CD8-positive, alpha-beta memory T cell (primary cell): ENCODE measurements around the gene PHACTR3. TPM values are rescaled to one million over a fixed set of nuclear protein-coding genes. Genes with fewer than 3 reads are reported as not detected.

Experiments
- CTCF ChIA-PET: fragments of 350-600 bp; sonication (Branson Sonifier 250); formaldehyde crosslinking; loops from one replicate; lab custom pipeline; 2021; ENCODE audit warnings: antibody characterized with exemption; lab: Charles Lee
- POLR2A ChIA-PET: fragments of 350-600 bp; sonication (Branson Sonifier 250); formaldehyde crosslinking; loops from one replicate; lab custom pipeline; 2021; ENCODE audit warnings: antibody characterized with exemption; lab: Charles Lee
- DNase-seq, 5 donors: peaks; one replicate each; pipeline versions ENCODE4 v3.0.0 to v3.0.0-alpha.2; 2020 to 2022; ENCODE audit warnings: mixed read lengths in 1 of 5
- H3K27ac ChIP-seq: one replicate; pipeline ENCODE4 v1.7.0; 2013; ENCODE audit warnings: low read depth, mild to moderate bottlenecking, low read length, moderate library complexity
- H3K27me3 ChIP-seq: 2 replicates; pipeline ENCODE4 v1.7.0; 2013; ENCODE audit warnings: low read length, mild to moderate bottlenecking; ENCODE audit not compliant: insufficient read depth, poor library complexity, severe bottlenecking
- H3K36me3 ChIP-seq: 2 replicates; pipeline ENCODE4 v1.7.0; 2013; ENCODE audit warnings: mild to moderate bottlenecking, low read length, moderate library complexity; ENCODE audit not compliant: insufficient read depth
- H3K4me1 ChIP-seq: 2 replicates; pipeline ENCODE4 v1.7.0; 2013; ENCODE audit warnings: mild to moderate bottlenecking, low read length, moderate library complexity; ENCODE audit not compliant: insufficient read depth
- H3K4me3 ChIP-seq: 2 replicates; pipeline ENCODE4 v1.7.0; 2013; ENCODE audit warnings: mild to moderate bottlenecking, low read length
- H3K9me3 ChIP-seq: 2 replicates; pipeline ENCODE4 v1.7.0; 2013; ENCODE audit warnings: mild to moderate bottlenecking, low read length
- H3K27ac Mint-ChIP-seq, 8 donors: one replicate each; pipeline ENCODE4 v1.8.0; 2020 to 2021; ENCODE audit warnings: mixed read lengths in 8 of 8, mild to moderate bottlenecking in 6 of 8, inconsistent platforms in 3 of 8, moderate library complexity in 3 of 8
- H3K27me3 Mint-ChIP-seq, 2 donors: one replicate each; pipeline ENCODE4 v1.8.0; 2020 to 2021; ENCODE audit warnings: mixed read lengths in 2 of 2, mild to moderate bottlenecking in 1 of 2, moderate library complexity in 1 of 2
- H3K36me3 Mint-ChIP-seq, 3 donors: one replicate each; pipeline ENCODE4 v1.8.0; 2020 to 2021; ENCODE audit warnings: mixed read lengths in 3 of 3, inconsistent platforms in 1 of 3, mild to moderate bottlenecking in 1 of 3
- H3K4me1 Mint-ChIP-seq, 3 donors: one replicate each; pipeline ENCODE4 v1.8.0; 2020 to 2021; ENCODE audit warnings: mixed read lengths in 3 of 3, inconsistent platforms in 1 of 3, mild to moderate bottlenecking in 1 of 3
- H3K4me3 Mint-ChIP-seq, 7 donors: one replicate each; pipeline ENCODE4 v1.8.0; 2020 to 2021; ENCODE audit warnings: mixed read lengths in 7 of 7, mild to moderate bottlenecking in 6 of 7, moderate library complexity in 4 of 7, inconsistent platforms in 2 of 7
- H3K9me3 Mint-ChIP-seq, 5 donors: one replicate each; pipeline ENCODE4 v1.8.0; 2020 to 2022; ENCODE audit warnings: mixed read lengths in 5 of 5, mild to moderate bottlenecking in 3 of 5, moderate library complexity in 2 of 5, inconsistent platforms in 1 of 5
- polyA plus RNA-seq: library from polyadenylated mRNA; unstranded; fragments of 300-500 nt; fragmentation: Illumina TruSeq; gene quantifications from one replicate; pipeline ENCODE4 v1.2.3, GENCODE V29; 2021
- total RNA-seq, 2 experiments: library from RNA; stranded (reverse); gene quantifications; one replicate each; pipeline ENCODE4 v1.2.3, GENCODE V29; 2021

Gene PHACTR3
- total and polyA plus RNA-seq, 3 experiments from 2014 or later: not detected

GRCh38 chr20:59857966-59858365 lies 253.6 kb downstream of the PHACTR3 start:
- H3K36me3 Mint-ChIP-seq: peaks cover 4 to 35% (median 6%) of the 10 kb centered on the region in 3 donors
- no peak overlapping the region for H3K4me3 Mint-ChIP-seq
- no peaks in the 10 kb centered on the region for H3K27me3 ChIP-seq
- no peaks in the 10 kb centered on the region for H3K4me1 ChIP-seq
- peaks cover 0 to 10% (median 3%) of the 10 kb centered on the region in 5 donors for H3K9me3 Mint-ChIP-seq
- no peak overlapping the region for H3K4me3 ChIP-seq
- no peaks in the 10 kb centered on the region for H3K9me3 ChIP-seq
- no peaks in the 10 kb centered on the region for H3K36me3 ChIP-seq
- CTCF ChIA-PET: no interaction called here
- POLR2A ChIA-PET: interaction anchor here (0.5 kb wide), 1 partner anchor 82 kb away, joined by 3 read pairs; the partner anchor contains the start of genes FAM217B and PPP1R3D
- no peaks in the 10 kb centered on the region for H3K27me3 Mint-ChIP-seq
- H3K4me1 Mint-ChIP-seq: no peaks in the 10 kb centered on the region
- no peak for DNase-seq
- H3K27ac ChIP-seq: no peak overlapping the region
- H3K27ac Mint-ChIP-seq: no peak overlapping the region

- no peaks in the 10 kb centered on the region for H3K9me3 ChIP-seq
- H3K4me3 ChIP-seq: no peak overlapping the region
- no peaks in the 10 kb centered on the region for H3K4me1 ChIP-seq
- no peaks in the 10 kb centered on the region for H3K4me1 Mint-ChIP-seq
- no peak overlapping the region for H3K27ac Mint-ChIP-seq
- H3K27ac ChIP-seq: no peak overlapping the region
- POLR2A ChIA-PET: interaction anchor here (0.5 kb wide), 1 partner anchor 82 kb away, joined by 3 read pairs; the partner anchor contains the start of genes FAM217B and PPP1R3D
- peaks cover 4 to 35% (median 7%) of the 10 kb centered on the region in 3 donors for H3K36me3 Mint-ChIP-seq
- peaks cover 0 to 10% (median 3%) of the 10 kb centered on the region in 5 donors for H3K9me3 Mint-ChIP-seq
- H3K36me3 ChIP-seq: no peaks in the 10 kb centered on the region
- CTCF ChIA-PET: no interaction called here
- no peaks in the 10 kb centered on the region for H3K27me3 Mint-ChIP-seq
- no peak for DNase-seq
- H3K27me3 ChIP-seq: no peaks in the 10 kb centered on the region
- H3K4me3 Mint-ChIP-seq: no peak overlapping the region
Measured at GRCh38 chr20:59858425-59858824, 254.1 kb downstream of the PHACTR3 start.

GRCh38 chr20:59861401-59861800 lies 257.1 kb downstream of the PHACTR3 start:
- Histone ChIP-seq H3K36me3 (no peaks in the 10 kb centered on the region), H3K27ac (no peak overlapping the region), H3K9me3 (no peaks in the 10 kb centered on the region), H3K4me1 (no peaks in the 10 kb centered on the region), H3K27me3 (no peaks in the 10 kb centered on the region), H3K4me3 (no peak overlapping the region)
- DNase-seq: no peak
- Mint-ChIP-seq H3K36me3 (peaks cover 5 to 32% (median 13%) of the 10 kb centered on the region in 3 donors), H3K27me3 (no peaks in the 10 kb centered on the region), H3K9me3 (peaks cover 0 to 5% (median 0%) of the 10 kb centered on the region in 5 donors), H3K4me1 (no peaks in the 10 kb centered on the region), H3K4me3 (no peak overlapping the region), H3K27ac (no peak overlapping the region)
- CTCF ChIA-PET: no interaction called here
- POLR2A ChIA-PET: no interaction called here

- no peaks in the 10 kb centered on the region for H3K27me3 Mint-ChIP-seq
- no peak overlapping the region for H3K27ac Mint-ChIP-seq
- H3K4me1 Mint-ChIP-seq: no peaks in the 10 kb centered on the region
- Histone ChIP-seq H3K27me3 (no peaks in the 10 kb centered on the region), H3K9me3 (no peaks in the 10 kb centered on the region), H3K4me3 (no peak overlapping the region), H3K27ac (no peak overlapping the region), H3K4me1 (no peaks in the 10 kb centered on the region), H3K36me3 (no peaks in the 10 kb centered on the region)
- CTCF ChIA-PET: no interaction called here
- POLR2A ChIA-PET: no interaction called here
- peaks cover 7 to 25% (median 13%) of the 10 kb centered on the region in 3 donors for H3K36me3 Mint-ChIP-seq
- DNase-seq: no peak
- H3K9me3 Mint-ChIP-seq: peaks cover 0 to 2% (median 0%) of the 10 kb centered on the region in 5 donors
- H3K4me3 Mint-ChIP-seq: no peak overlapping the region
Measured at GRCh38 chr20:59863058-59863457, 258.7 kb downstream of the PHACTR3 start.

GRCh38 chr20:59864726-59865125 lies 260.4 kb downstream of the PHACTR3 start:
- Histone ChIP-seq H3K27ac (no peak overlapping the region), H3K9me3 (no peaks in the 10 kb centered on the region), H3K36me3 (no peaks in the 10 kb centered on the region), H3K4me3 (no peak overlapping the region), H3K4me1 (no peaks in the 10 kb centered on the region), H3K27me3 (no peaks in the 10 kb centered on the region)
- peaks cover 7 to 20% (median 13%) of the 10 kb centered on the region in 3 donors for H3K36me3 Mint-ChIP-seq
- no peak overlapping the region for H3K27ac Mint-ChIP-seq
- no peaks in the 10 kb centered on the region for H3K4me1 Mint-ChIP-seq
- CTCF ChIA-PET: no interaction called here
- no peak for DNase-seq
- H3K27me3 Mint-ChIP-seq: no peaks in the 10 kb centered on the region
- no peak overlapping the region for H3K4me3 Mint-ChIP-seq
- no peaks in the 10 kb centered on the region for H3K9me3 Mint-ChIP-seq
- POLR2A ChIA-PET: no interaction called here

GRCh38 chr20:59866338-59866737 lies 262.0 kb downstream of the PHACTR3 start:
- DNase-seq: no peak
- Mint-ChIP-seq H3K27me3 (no peaks in the 10 kb centered on the region), H3K36me3 (peaks cover 6 to 14% (median 11%) of the 10 kb centered on the region in 3 donors), H3K27ac (no peak overlapping the region), H3K4me1 (no peaks in the 10 kb centered on the region), H3K9me3 (no peaks in the 10 kb centered on the region), H3K4me3 (no peak overlapping the region)
- Histone ChIP-seq H3K27me3 (no peaks in the 10 kb centered on the region), H3K27ac (no peak overlapping the region), H3K4me3 (no peak overlapping the region), H3K9me3 (no peaks in the 10 kb centered on the region), H3K36me3 (no peaks in the 10 kb centered on the region), H3K4me1 (no peaks in the 10 kb centered on the region)
- ChIA-PET POLR2A (no interaction called here), CTCF (no interaction called here)

GRCh38 chr20:59871096-59871495 lies 266.8 kb downstream of the PHACTR3 start:
- no peaks in the 10 kb centered on the region for H3K36me3 ChIP-seq

GRCh38 chr20:59873409-59873808 lies 269.1 kb downstream of the PHACTR3 start:
- no peak overlapping the region for H3K4me3 Mint-ChIP-seq
- no peaks in the 10 kb centered on the region for H3K4me1 Mint-ChIP-seq
- H3K9me3 Mint-ChIP-seq: no peaks in the 10 kb centered on the region
- Histone ChIP-seq H3K27me3 (no peaks in the 10 kb centered on the region), H3K27ac (no peak overlapping the region), H3K36me3 (no peaks in the 10 kb centered on the region), H3K4me1 (no peaks in the 10 kb centered on the region), H3K4me3 (no peak overlapping the region), H3K9me3 (no peaks in the 10 kb centered on the region)
- DNase-seq: no peak
- no peaks in the 10 kb centered on the region for H3K27me3 Mint-ChIP-seq
- CTCF ChIA-PET: no interaction called here
- POLR2A ChIA-PET: no interaction called here
- H3K27ac Mint-ChIP-seq: peak overlapping the region in 1 of 8 donors; percentile 42
- peaks cover 0 to 16% (median 9%) of the 10 kb centered on the region in 3 donors for H3K36me3 Mint-ChIP-seq

More at GRCh38 chr20:59871096-59871495, 266.8 kb downstream of the PHACTR3 start:
- ChIA-PET POLR2A (no interaction called here), CTCF (no interaction called here)
- Mint-ChIP-seq H3K36me3 (peaks cover 0 to 7% (median 7%) of the 10 kb centered on the region in 3 donors), H3K4me3 (no peak overlapping the region), H3K4me1 (no peaks in the 10 kb centered on the region), H3K27me3 (no peaks in the 10 kb centered on the region), H3K27ac (no peak overlapping the region), H3K9me3 (no peaks in the 10 kb centered on the region)
- DNase-seq: no peak
- Histone ChIP-seq H3K9me3 (no peaks in the 10 kb centered on the region), H3K27ac (no peak overlapping the region), H3K27me3 (no peaks in the 10 kb centered on the region), H3K4me3 (no peak overlapping the region), H3K4me1 (no peaks in the 10 kb centered on the region)
